Cardiac septum (tissue), 1 donor: ENCODE data around the gene GRAP2. TPM values are rescaled to one million over a fixed set of nuclear protein-coding genes. Genes with fewer than 3 reads are reported as not detected.

ENCODE experiments used
- DNase-seq: peaks from one replicate; pipeline ENCODE4 v3.0.0-alpha.2; 2020; ENCODE audit warnings: low spot score
- intact Hi-C: fragments of 100-400 bp; cut with DNase I; formaldehyde crosslinking; loops from one replicate; pipeline ENCODE4 v1.14.0; 2022
- total RNA-seq: library from RNA; stranded (reverse); fragmentation: NEBNext Ultra II Directional; extraction: Animal tissue kit (Norgen Biotek cat#: 25700); gene quantifications from one replicate; pipeline ENCODE4 v1.2.1, GENCODE V29; 2021
- donor health status: DM: no; HTN: no; CAD: no.

The GRAP2 gene
- total RNA-seq, 1 donor from 2014 or later, result 1.2 TPM

DNA sequence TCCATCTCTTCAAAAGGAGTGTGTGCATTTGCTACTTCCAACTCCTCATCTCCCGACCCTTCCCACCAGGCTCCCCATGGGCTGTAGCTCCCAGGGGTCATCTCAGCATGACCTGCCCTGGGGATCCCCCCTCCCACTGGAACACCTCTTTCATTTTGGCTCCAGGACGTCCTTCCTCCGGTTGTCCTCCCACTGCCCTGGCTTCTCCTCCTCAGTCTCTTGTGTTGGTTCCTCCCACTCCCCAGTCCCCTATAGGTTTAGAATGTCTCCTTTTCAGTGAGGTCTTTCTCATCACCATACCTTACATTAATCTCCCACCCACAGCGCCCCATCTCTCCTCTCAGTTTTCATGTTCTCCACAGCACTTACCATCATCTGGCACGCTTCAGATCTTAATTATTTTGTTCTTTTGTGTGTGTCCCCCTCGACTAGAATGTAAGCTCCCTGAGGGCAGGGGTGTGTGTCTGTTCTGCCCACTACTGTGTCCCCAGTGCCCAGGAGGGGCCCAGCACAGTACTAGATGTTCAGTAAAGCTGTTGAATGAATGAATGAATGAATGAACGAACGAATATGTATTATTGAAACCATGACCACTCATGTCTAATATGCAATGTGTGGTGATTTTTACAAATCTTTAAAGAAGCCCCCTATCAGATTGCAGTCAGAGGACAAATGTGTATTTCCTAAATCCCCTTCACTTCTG lies 57.3 kb downstream of the GRAP2 start:
- intact Hi-C loops, result no loop called here
- DNase-seq, result no peak

DNA sequence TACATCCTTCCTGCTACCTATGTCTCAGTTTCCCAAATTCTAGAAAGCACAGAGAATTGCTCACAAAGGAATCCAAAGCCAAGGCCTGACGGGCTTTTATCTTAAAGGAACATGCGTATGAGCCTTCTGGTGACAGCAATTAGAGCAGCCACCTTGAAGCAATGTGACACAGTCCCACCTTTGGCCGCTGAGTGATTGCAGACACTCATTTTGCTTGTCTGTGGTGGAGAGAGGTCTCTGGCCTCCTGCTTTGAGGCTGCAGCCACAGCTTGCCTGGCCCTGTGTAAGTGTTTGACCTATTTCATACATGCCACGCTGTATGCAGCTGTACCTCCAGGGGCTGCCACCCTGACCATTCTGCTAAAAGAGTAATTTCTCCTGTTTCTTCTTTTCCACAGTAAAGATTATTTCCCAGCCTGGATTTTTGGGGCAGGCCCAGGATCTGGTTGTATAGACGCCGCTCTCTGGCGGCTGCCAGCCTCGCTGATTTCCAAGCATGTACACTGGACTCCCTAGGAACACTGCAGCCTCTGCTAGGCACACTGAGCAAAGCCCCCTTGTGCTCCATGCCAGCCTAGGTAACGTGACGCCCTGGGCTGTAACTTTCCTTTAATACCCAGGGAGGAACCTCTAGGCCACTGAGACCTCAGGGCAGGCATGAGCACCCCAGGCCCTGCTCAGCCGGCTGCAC lies 58.2 kb downstream of the GRAP2 start:
- no peak for DNase-seq
- intact Hi-C loops, result no loop called here

DNA sequence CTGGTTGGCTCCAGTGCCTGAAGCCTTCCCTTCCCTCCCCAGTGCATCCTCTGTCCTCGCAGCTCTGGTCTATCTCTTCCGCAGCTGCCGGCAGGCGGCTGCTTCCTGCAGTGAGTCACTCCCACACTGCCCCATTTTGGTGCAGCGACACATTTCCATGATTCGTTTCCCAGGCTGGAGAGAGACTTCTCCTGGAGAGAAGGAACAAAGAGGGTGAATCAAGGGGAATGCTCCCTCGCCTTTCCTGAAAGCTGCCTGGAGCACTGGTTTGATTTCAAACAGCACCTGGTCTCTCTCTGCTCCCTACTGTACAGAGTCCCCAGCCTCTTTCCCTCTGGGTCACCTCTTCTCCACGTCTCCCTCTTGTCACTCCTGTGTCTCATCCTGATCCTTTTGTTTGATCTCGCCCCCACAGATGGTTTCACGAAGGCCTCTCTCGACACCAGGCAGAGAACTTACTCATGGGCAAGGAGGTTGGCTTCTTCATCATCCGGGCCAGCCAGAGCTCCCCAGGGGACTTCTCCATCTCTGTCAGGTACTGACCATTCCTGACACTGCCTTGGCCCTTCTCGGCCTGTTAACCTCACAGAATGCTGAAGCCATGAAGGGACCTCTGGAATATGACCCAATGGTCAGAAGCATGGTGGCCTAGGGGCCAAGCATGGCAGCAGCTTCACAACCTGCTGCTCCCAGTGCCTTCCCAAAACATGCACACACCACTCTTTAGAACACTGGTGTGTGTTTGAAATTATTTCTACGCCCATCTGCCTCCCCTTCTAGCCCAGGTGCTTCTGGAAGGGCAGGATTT lies 59.0 kb downstream of the GRAP2 start, which contains the start of gene TMA7B:
Gene TMA7B, plus strand, starts transcription at position 758 of the 808 bp plus-strand sequence. CDS start 3,978 bp downstream, outside the sequence.
- intact Hi-C loops, result no loop called here
- peak; percentile 82 for DNase-seq

DNA sequence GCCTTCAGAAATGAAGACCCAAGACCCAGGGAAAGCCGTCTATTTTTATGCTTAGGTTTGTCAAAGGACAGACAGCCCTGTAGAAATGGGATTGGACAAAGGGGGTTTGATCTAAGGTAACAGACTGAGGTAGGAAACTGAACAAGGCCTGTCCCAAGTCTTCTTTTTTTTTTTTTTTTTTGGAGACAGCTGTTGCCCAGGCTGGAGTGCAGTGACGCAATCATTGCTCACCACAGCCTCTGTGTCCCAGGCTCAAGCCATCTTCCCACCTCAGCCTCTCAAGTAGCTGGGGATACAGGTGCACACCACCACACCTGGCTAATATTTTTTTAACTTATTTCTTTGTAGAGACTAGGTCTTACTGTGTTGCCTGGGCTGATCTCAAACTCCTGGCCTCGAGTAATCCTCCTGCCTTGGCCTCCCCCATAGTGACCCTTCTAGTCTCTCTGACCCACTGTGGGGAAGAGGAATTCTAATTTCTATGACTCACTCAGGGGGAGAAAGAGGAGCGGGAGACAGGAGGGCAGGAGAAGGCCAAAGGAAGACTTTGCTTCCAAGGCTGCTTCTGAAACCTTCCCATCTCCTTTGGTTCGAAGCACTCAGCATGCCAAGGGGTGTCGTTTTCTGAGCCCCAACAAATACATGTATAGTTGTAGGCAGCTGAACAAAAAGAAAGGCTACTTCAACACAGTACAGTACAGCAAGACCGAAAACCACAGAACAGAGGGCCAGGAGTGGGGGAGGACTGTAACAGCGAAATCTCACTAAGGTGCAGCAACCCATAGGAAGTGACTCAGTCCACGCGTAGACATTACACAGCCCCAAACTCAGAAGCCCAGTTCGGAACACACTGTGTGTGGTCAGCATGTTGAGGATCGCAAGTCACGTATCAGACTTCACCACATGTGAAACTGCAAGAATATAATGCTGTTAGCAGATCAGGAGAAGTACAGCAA lies 60.2 kb downstream of the GRAP2 start:
- intact Hi-C loops, result no loop called here
- peak; percentile 84 for DNase-seq

DNA sequence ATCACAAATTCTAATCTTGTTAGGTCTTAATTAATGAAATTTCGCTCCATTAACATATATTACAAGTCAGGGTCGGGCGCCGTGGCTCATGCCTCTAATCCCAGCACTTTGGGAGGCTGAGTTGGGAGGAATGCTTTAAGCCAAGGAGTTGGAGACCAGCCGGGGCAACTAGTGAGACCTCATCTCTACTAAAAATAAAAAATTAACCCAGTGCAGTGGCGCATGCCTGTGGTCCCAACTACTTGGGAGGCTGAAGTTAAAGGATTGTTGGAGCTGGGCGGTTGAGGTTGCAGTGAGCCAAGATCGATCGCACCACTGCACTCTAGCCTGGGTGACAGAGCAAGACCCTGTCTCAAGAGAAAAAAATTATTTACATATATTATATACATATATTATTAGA lies 61.2 kb downstream of the GRAP2 start:
- intact Hi-C loops, result no loop called here
- DNase-seq, result no peak

DNA sequence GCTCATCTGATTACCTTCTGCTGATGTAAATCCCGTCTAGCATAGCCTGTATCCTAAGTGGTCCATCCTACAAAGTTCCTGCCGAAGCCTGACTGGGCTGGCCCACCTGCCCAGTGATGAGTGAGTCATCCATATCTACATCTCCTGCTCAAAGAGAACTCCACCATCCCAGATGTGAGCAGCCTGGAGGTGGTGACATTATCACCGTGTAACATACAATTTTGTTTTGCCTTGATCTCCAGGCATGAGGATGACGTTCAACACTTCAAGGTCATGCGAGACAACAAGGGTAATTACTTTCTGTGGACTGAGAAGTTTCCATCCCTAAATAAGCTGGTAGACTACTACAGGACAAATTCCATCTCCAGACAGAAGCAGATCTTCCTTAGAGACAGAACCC lies 64.9 kb downstream of the GRAP2 start:
- DNase-seq, result no peak
- intact Hi-C loops, result no loop called here

DNA sequence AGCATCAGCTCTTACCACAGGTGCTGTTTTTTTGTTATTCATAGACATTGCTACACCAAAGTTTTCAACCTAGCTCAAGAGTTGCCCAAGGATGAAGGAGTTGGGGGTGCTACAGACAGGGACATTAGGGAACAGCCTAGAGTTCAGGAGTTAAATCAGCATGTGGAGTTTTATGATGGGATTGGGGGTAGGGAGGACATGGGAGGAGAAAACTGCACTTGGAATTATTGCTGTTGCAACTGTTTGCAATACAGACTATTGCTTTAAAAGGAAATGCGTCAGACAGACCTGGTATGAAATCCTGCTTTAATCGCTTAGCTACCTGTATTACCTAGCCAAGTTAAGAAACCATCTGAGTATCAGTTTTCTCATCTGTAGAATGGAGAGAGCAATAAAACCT lies 65.6 kb downstream of the GRAP2 start:
- intact Hi-C loops, result no loop called here
- no peak for DNase-seq

DNA sequence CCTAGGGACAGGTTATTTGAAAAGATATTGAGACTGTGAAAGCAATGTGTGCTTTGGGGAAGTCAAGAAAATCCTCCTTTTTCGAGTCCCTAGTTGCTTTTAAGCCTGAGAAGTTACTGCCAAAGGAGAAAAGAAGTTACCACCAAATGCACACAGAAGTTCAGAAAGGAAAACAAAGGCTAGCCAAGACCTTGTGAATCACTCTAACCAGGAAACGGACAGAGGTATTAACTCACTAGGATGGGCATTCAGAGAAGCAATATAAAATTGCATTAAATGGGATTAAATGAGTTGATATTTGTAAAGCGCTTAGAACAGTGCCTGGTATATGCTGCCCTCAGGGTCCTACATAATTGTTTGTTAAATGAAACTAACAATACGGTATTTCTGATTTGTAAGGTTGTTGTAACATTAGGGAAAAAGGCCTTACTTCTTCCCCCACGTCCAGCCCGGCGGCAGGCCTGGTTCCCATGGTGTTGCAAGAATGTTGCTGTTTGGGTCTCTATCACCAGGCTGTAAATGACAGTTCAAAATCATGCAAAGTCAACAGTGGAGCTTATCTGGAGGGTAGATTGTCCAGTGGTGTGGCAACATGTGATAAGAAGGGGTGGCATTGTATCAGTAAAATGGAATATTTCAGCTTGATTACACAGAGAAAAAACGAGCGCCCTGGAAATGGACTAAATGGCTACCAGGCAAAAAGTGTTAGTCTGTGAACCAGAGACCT lies 66.4 kb downstream of the GRAP2 start:
- DNase-seq, result no peak
- intact Hi-C loops, result no loop called here

DNA sequence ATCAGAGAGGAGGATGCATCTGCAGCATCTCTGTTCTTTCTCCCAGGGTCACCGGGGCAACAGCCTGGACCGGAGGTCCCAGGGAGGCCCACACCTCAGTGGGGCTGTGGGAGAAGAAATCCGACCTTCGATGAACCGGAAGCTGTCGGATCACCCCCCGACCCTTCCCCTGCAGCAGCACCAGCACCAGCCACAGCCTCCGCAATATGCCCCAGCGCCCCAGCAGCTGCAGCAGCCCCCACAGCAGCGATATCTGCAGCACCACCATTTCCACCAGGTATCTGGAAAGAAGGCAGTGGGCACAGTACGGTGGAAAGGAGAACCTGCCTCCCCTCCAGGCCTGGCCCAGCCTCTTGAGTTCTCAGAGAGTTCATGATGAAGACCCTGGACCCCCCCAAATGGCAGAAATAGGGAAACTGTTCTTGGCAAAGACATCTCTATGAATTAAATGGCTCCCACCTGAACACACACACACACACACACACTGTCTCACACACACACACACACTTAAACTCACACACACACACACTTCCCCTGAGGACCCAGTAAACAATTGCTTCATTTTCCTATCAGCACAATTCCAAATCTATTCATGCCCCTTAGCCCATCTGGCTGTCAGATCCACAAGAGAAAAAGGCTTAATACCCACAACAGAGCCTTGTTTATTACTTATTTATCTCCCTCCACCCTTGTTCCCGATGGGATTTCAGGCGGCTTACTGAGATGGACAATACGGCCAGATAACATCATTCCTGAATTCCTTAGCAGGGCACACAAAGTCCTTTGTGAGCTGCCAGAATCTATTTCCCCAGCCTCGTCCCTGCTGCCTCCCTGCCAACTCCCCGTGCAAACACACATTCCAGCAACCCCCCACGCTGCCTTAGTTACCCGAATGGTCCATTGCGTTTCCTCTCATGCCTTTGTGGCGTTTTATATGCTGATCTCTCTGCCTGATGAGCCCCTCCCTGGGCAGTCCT lies 67.4 kb downstream of the GRAP2 start:
- no peak for DNase-seq
- intact Hi-C loops, result no loop called here

DNA sequence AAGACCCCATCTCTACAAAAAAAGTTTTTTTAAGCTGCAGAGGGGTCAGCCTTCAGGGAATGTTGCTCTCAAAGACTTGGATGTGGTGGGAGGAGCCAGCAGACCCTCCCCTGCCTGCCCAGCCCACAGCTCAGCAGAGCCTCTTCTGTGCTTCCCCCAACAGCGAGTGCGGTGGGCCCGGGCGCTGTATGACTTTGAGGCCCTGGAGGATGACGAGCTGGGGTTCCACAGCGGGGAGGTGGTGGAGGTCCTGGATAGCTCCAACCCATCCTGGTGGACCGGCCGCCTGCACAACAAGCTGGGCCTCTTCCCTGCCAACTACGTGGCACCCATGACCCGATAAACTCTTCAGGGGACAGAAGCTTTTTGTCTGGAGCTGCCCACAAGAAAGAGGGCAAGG lies 69.9 kb downstream of the GRAP2 start:
- DNase-seq, result no peak
- intact Hi-C loops, result no loop called here

DNA sequence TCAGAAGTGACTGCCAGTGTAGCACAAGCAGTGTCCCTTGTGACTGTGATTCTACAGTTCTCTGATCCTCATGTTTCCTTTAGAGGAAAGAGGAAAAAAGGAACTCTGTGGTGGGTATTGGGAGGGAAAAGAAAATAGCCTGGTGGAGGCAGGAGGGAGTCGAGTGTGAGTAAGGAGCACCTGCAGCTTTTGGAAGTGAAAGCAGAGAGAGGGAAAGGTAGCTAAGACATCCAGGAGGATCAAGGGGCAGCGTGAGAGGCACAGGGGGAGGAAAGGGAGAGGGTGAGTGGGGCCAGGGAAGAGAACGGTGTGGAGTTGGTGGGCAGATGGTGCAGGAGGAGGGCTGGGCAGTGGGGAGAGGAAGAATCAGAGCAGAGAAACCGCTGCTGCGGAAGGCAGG lies 71.8 kb downstream of the GRAP2 start:
- intact Hi-C loops, result no loop called here
- DNase-seq, result no peak

DNA sequence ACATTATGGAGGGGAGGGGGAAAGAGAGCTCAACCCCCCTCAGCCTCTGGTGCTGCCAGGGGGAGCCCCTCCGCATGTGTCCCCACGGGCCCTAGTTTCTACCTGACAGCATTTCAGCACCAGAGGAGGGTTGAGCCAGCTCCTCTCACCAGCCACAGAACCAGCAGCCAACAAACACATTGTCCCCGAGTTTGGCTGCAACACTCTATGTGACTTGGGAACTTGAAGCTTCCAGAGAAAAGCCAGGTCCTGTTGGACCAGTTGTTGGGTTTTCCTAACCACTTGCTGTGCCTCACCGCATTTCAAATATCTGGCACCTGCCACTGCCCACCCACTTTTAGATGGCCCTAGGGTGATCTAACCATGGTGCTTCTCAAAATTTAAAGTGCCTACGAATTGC lies 72.8 kb downstream of the GRAP2 start:
- no peak for DNase-seq
- intact Hi-C loops, result no loop called here

DNA sequence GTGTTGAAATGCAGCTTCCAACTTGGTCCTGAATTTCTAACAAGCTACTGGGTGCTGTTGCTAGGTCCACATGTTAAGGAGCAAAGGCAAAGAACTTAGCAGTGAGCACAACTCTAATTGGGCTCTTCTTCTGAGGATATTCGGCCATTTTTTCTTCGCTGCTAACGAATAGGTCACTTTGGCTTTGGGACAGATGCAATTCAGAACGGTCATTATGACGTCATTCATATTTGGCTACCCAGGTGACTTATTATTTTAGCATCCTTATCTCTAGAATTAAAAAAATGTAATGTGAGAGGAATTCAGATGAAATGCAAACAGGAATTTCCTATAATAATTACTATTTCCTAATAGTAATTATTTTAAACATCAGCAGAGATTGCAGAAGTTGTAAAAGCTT lies 73.2 kb downstream of the GRAP2 start:
- DNase-seq, result no peak
- intact Hi-C loops, result no loop called here

DNA sequence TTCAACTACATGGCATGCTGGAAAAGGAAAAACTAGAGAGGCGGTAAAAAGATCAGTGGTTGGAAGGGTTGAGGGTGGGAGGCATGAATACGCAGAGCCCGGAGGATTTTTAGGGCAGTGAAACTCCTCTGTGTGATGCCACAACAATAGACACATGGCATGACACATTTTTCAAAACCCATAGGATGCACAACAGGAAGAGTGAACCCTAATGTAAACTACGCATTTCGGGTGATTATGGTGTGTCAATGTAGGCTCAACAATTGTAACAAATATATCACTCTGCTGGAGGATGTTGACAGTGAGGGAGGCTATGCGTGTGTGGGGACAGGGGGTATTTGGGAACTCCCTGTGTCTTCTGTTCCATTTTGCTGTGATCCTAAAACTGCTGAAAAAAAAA lies 78.2 kb downstream of the GRAP2 start:
- DNase-seq, result no peak
- intact Hi-C loops, result no loop called here

DNA sequence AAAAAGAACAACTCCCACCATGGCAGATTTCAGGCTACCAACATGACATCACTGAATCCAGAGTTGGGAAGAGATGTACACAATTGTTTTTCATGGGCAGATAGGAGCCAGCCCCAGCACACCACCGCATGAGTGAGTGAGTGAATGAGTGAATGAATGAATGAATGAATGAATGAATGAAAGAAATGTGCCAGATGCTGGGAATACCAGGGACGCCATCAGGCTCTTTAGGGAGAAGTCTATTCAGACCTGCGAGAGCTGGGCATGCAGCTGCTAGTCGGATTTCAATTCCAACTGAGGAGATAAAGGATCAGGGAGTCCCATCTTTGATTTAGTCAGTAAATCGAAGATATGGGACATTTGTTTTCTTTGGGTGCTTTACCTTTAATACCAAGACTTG lies 78.6 kb downstream of the GRAP2 start:
- intact Hi-C loops, result no loop called here
- DNase-seq, result no peak

DNA sequence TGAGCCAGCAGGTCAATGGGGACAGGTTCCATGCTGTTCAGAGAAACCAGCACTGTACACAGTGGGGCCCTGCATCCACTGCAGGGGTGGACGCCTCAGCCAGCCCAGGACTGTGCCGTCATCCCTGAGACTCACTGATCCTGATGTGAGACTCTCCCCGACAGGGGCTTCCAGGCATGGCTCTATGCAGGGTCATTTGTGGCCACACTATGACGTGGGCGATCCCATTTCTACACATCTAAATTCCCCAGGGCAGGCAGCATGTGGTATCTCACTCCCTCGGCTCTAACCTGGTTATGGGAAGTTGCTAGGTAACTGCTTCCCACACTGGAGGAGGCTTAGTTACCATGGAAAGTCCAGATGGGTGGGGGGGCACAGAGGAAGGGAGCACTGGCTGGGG lies 79.7 kb downstream of the GRAP2 start:
- intact Hi-C loops, result no loop called here
- DNase-seq, result no peak

DNA sequence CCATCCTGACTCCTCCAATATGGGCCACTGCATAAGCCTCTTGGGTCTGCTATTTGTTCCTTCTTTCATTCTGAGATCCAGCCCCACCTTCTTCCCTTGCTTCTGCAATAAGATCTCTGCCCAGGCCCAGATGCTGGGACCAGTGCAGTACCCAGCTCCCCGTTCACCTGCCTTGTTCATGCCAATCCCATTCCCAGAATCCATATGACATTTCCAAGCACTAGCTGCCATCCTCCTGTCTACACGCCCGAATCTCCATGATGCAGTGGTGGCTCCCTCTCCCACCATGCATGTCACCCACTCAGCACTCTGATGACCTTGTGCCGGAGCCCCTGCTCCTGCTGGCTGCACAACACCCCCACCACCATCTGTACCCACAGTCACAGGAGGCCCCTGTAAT lies 82.5 kb downstream of the GRAP2 start:
- intact Hi-C loops, result no loop called here
- DNase-seq, result no peak

DNA sequence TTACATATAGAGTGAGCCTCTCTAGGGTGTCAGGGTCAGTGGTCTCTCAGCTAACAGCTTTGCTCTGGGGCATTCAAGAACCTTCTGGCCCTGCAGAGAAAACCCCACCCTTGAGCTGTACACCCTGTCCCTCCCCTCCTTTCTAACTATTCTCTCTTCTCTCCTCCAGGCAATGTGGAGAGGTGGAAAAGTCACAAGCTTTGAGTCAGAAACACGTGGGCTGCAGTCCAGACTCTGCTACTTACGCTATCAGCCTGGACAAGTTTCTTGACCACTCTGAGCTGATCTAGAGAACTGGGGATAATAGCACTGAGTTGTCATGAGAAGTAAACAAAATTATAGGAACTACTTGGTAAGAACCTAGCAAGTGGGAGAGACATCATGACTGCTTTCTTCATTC lies 83.1 kb downstream of the GRAP2 start:
- no peak for DNase-seq
- intact Hi-C loops, result no loop called here
